ENCODE results near the gene LRPAP1. TPM values are rescaled to one million over a fixed set of nuclear protein-coding genes. Genes with fewer than 3 reads are reported as not detected.

LRPAP1 gene
- polyA plus RNA-seq, 2 of the 4 experiments (the other 2 are of a cell fraction), result 64.3 to 81.1 TPM

- no peak for TF ChIP-seq FOSB (CRISPR knock-in tag; IDR thresholded peaks at IDR 0.05)
- no peak for TF ChIP-seq TP53 (CRISPR knock-in tag; IDR thresholded peaks at IDR 0.05)
These were observed 55.1 kb downstream of the LRPAP1 start (continued) for GRCh38 chr4:3476936-3477749.

GRCh38 chr4:3476341-3476747 lies 55.9 kb downstream of the LRPAP1 start:
- POLR2A ChIA-PET, result no interaction called here
- Histone ChIP-seq H3K4me3 (no peak overlapping the region), H3K27ac (no peak overlapping the region), H3K4me2 (no peak overlapping the region), H3K4me1 (peaks cover 8% of the 10 kb centered on the region; the same call in 2 of the 3 replicates), H3K9me3 (no peaks in the 10 kb centered on the region)
- 90% methylated on average over 12 of the region's 22 CpGs for WGBS (ENCODE audit: missing lambda C conversion rate)
- CTCF ChIA-PET, result no interaction called here
- ATAC-seq (no peak), FAIRE-seq (no peak), DNase-seq (ENCODE audit: low read depth in 1 of 2, low spot score in 1 of 2) (no peak)
- TF ChIP-seq USF2 (IDR thresholded peaks at IDR 0.05) (no peak), PHF8 (IDR thresholded peaks at IDR 0.05; ENCODE audit: borderline replicate concordance, low read depth) (no peak), TFCP2L1 (CRISPR knock-in tag; IDR thresholded peaks at IDR 0.05) (no peak), POLR2A (IDR thresholded peaks at IDR 0.05; ENCODE audit: low read length) (no peak), HOXB5 (CRISPR knock-in tag; IDR thresholded peaks at IDR 0.05) (no peak)

GRCh38 chr4:3475713-3476260 lies 56.4 kb downstream of the LRPAP1 start:
- WGBS (ENCODE audit: missing lambda C conversion rate), result 31% methylated on average over 6 of the region's 22 CpGs
- ATAC-seq, result no peak
- FAIRE-seq, result no peak
- Histone ChIP-seq H3K27ac (no peak overlapping the region), H3K9me3 (no peaks in the 10 kb centered on the region), H3K4me2 (no peak overlapping the region), H3K4me3 (no peak overlapping the region), H3K4me1 (peaks cover 2% of the 10 kb centered on the region; the same call in 2 of the 3 replicates)
- POLR2A ChIA-PET, result no interaction called here
- no peak for DNase-seq (ENCODE audit: low read depth in 1 of 2, low spot score in 1 of 2)
- CTCF ChIA-PET, result interaction anchor here (1.4 kb wide), 1 partner anchor 130 kb away, joined by 5 read pairs; no protein-coding TSS in a partner anchor
- no peak for TF ChIP-seq HOXA7 (CRISPR knock-in tag; IDR thresholded peaks at IDR 0.05)
- no peak for TF ChIP-seq JUN (IDR thresholded peaks at IDR 0.05)
- TF ChIP-seq EHF (CRISPR knock-in tag; IDR thresholded peaks at IDR 0.05), result no peak
- TF ChIP-seq FOSB (CRISPR knock-in tag; IDR thresholded peaks at IDR 0.05), result no peak
- no peak for TF ChIP-seq CEBPB (IDR thresholded peaks at IDR 0.05)
- TF ChIP-seq MAZ (IDR thresholded peaks at IDR 0.05; ENCODE audit: borderline replicate concordance, low read depth, low read length), result no peak
- TF ChIP-seq ZC3H11A (IDR thresholded peaks at IDR 0.05), result no peak
- TF ChIP-seq HOXB5 (CRISPR knock-in tag; IDR thresholded peaks at IDR 0.05), result no peak
- TF ChIP-seq FOSL2 (IDR thresholded peaks at IDR 0.05), result no peak
- no peak for TF ChIP-seq FOSL2 (CRISPR knock-in tag; IDR thresholded peaks at IDR 0.05)
- TF ChIP-seq EHMT2 (IDR thresholded peaks at IDR 0.05; ENCODE audit: low read depth), result no peak
- no peak for TF ChIP-seq BCL3 (IDR thresholded peaks at IDR 0.05)
- no peak for TF ChIP-seq ELK1 (IDR thresholded peaks at IDR 0.05; ENCODE audit: low read depth, low read length)
